Colonic mucosa (tissue), 4 donors: ENCODE data around the gene DHX58. TPM values are rescaled to one million over a fixed set of nuclear protein-coding genes. Genes with fewer than 3 reads are reported as not detected.

Experiments used
- DNase-seq: peaks from one replicate; pipeline ENCODE4 v3.0.0-alpha.2; 2020
- H3K27ac ChIP-seq: fragments of 200-600 bp; one replicate; pipeline ENCODE4 v1.8.0; 2021
- H3K27me3 ChIP-seq: fragments of 200-600 bp; one replicate; pipeline ENCODE4 v1.8.0; 2021
- H3K36me3 ChIP-seq: fragments of 200-600 bp; one replicate; pipeline ENCODE4 v1.8.0; 2021
- H3K4me1 ChIP-seq: fragments of 200-600 bp; one replicate; pipeline ENCODE4 v1.8.0; 2021; ENCODE audit warnings: mild to moderate bottlenecking
- H3K4me3 ChIP-seq: fragments of 200-600 bp; one replicate; pipeline ENCODE4 v1.8.0; 2021
- H3K9ac ChIP-seq, 2 donors: one replicate each; pipeline ENCODE4 v1.7.0; 2013; ENCODE audit warnings: control low read depth in 2 of 2, low read depth in 2 of 2, low read length in 2 of 2
- H3K9me3 ChIP-seq: fragments of 200-600 bp; one replicate; pipeline ENCODE4 v1.8.0; 2021
- intact Hi-C: fragments of 100-400 bp; cut with DNase I; formaldehyde crosslinking; loops from one replicate; pipeline ENCODE4 v1.14.1; 2022
- total RNA-seq, 2 donors: library from RNA; stranded (reverse); fragmentation: NEBNext Ultra II Directional in 1 of 2; extraction: Animal tissue kit (Norgen Biotek cat#: 25700) in 1 of 2; gene quantifications; one replicate each; pipeline ENCODE4 v1.2.1, GENCODE V29; 2021
- TF ChIP-seq, protein P1 (sequence below): fragments of 200-600 bp; IDR thresholded peaks from one replicate; pipeline ENCODE4 v1.8.0; 2022; ENCODE audit warnings: antibody characterized with exemption, mild to moderate bottlenecking
- donor health status: healthy.
- donor health status: DM: no; HTN: no; CAD: no.
- donor health status: DM: no; HTN: no; CAD: no.

DHX58 gene
- total RNA-seq, 2 donors from 2014 or later: 10.6 to 11.3 TPM

DNA sequence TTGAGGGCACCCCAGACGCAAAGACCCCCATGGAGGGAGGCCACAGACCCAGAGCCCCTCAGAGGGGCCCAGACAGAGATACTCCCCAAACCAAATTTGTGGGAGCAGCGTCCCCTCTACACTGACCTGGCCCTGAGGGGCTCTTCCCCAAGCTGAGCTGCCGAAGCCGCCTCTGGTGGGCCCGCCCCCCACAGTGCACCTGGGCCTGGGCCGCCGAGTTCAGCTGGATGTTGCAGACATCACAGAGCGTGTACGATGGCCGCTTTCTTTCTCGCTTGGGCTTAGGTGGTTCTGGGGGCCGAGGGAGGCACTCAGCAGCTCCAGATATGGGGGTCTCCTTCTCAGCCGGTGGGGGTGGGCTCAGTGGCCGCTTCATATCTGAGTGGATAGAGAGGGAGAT is 49.8 kb downstream of the DHX58 start:
- no peaks in the 10 kb centered on the region for H3K27me3 ChIP-seq
- no peaks in the 10 kb centered on the region for H3K36me3 ChIP-seq
- intact Hi-C loops: no loop called here
- DNase-seq: no peak
- H3K4me1 ChIP-seq: no peaks in the 10 kb centered on the region
- H3K9ac ChIP-seq: no peak overlapping the region
- no peaks in the 10 kb centered on the region for H3K9me3 ChIP-seq
- H3K27ac ChIP-seq: no peak overlapping the region
- no peak overlapping the region for H3K4me3 ChIP-seq
- TF ChIP-seq, protein P1, sequence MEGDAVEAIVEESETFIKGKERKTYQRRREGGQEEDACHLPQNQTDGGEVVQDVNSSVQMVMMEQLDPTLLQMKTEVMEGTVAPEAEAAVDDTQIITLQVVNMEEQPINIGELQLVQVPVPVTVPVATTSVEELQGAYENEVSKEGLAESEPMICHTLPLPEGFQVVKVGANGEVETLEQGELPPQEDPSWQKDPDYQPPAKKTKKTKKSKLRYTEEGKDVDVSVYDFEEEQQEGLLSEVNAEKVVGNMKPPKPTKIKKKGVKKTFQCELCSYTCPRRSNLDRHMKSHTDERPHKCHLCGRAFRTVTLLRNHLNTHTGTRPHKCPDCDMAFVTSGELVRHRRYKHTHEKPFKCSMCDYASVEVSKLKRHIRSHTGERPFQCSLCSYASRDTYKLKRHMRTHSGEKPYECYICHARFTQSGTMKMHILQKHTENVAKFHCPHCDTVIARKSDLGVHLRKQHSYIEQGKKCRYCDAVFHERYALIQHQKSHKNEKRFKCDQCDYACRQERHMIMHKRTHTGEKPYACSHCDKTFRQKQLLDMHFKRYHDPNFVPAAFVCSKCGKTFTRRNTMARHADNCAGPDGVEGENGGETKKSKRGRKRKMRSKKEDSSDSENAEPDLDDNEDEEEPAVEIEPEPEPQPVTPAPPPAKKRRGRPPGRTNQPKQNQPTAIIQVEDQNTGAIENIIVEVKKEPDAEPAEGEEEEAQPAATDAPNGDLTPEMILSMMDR: no peak

GRCh38 chr17:42061646-42062487 is 50.6 kb downstream of the DHX58 start:
- no peaks in the 10 kb centered on the region for H3K27me3 ChIP-seq
- no peaks in the 10 kb centered on the region for H3K9me3 ChIP-seq
- no peak for DNase-seq
- no peak overlapping the region for H3K4me3 ChIP-seq
- no peak overlapping the region for H3K27ac ChIP-seq
- no peaks in the 10 kb centered on the region for H3K36me3 ChIP-seq
- intact Hi-C loops: no loop called here
- H3K9ac ChIP-seq: no peak overlapping the region
- TF ChIP-seq, protein P1: no peak
- H3K4me1 ChIP-seq: no peaks in the 10 kb centered on the region

GRCh38 chr17:42060231-42060630 is 52.3 kb downstream of the DHX58 start:
- DNase-seq: peak; percentile 55
- no peak overlapping the region for H3K4me3 ChIP-seq
- intact Hi-C loops: no loop called here
- no peaks in the 10 kb centered on the region for H3K4me1 ChIP-seq
- H3K27me3 ChIP-seq: no peaks in the 10 kb centered on the region
- no peaks in the 10 kb centered on the region for H3K36me3 ChIP-seq
- no peak overlapping the region for H3K27ac ChIP-seq
- TF ChIP-seq, protein P1: no peak
- no peaks in the 10 kb centered on the region for H3K9me3 ChIP-seq
- H3K9ac ChIP-seq: no peak overlapping the region

- H3K9me3 ChIP-seq: no peaks in the 10 kb centered on the region
- H3K4me1 ChIP-seq: no peaks in the 10 kb centered on the region
- no peaks in the 10 kb centered on the region for H3K27me3 ChIP-seq
- no peak overlapping the region for H3K27ac ChIP-seq
- TF ChIP-seq, protein P1: no peak
- H3K9ac ChIP-seq: no peak overlapping the region
- H3K36me3 ChIP-seq: no peaks in the 10 kb centered on the region
- DNase-seq: no peak
- no peak overlapping the region for H3K4me3 ChIP-seq
- intact Hi-C loops: no loop called here
Observed at GRCh38 chr17:42059815-42060214, 52.7 kb downstream of the DHX58 start.

GRCh38 chr17:42058063-42058462 is 54.5 kb downstream of the DHX58 start:
- Histone ChIP-seq H3K36me3 (no peaks in the 10 kb centered on the region), H3K9ac (no peak overlapping the region), H3K27ac (no peak overlapping the region), H3K27me3 (no peaks in the 10 kb centered on the region), H3K4me3 (no peak overlapping the region), H3K4me1 (no peaks in the 10 kb centered on the region), H3K9me3 (no peaks in the 10 kb centered on the region)
- DNase-seq: no peak
- TF ChIP-seq, protein P1: no peak
- intact Hi-C loops: no loop called here
